Activated naive CD4-positive, alpha-beta T cell treated with anti-CD3 and anti-CD28 coated beads, Interleukin-2, amount 50 U/mL, for 72 hours (primary cell): ENCODE results near the gene CBFA2T2. TPM values are rescaled to one million over a fixed set of nuclear protein-coding genes. Genes with fewer than 3 reads are reported as not detected.
A peak's percentile ranks its signal among the peaks of the same experiment; 100 is the strongest.
"Not testable (repeated sequence)": the region's sequence is repeated elsewhere in the genome, so short reads cannot be mapped to it uniquely, and the experiment has no call there.

Experiments used
- ATAC-seq, 2 donors: fragments of 150-1000 bp; cut with Tn5 transposase; 2 replicates each; pipeline ENCODE4 v1.10.0; 2021; ENCODE audit warnings: mild to moderate bottlenecking in 2 of 2, moderate library complexity in 2 of 2
- DNase-seq, 2 donors: peaks; one replicate each; pipeline ENCODE4 v3.0.0; 2021 to 2022; ENCODE audit warnings: low spot score in 2 of 2
- H3K27ac Mint-ChIP-seq, 2 donors: one replicate each; pipeline ENCODE4 v1.8.0; 2022; ENCODE audit warnings: mild to moderate bottlenecking in 2 of 2, mixed read lengths in 2 of 2
- H3K36me3 Mint-ChIP-seq, 2 donors: one replicate each; pipeline ENCODE4 v1.8.0; 2022; ENCODE audit warnings: mixed read lengths in 2 of 2
- H3K9me3 Mint-ChIP-seq, 2 donors: one replicate each; pipeline ENCODE4 v1.8.0; 2022; ENCODE audit warnings: mixed read lengths in 2 of 2
- total RNA-seq, 2 donors: library from RNA; stranded (reverse); gene quantifications; one replicate each; pipeline ENCODE4 v1.2.3, GENCODE V29; 2022

The CBFA2T2 gene
- total RNA-seq, 2 donors from 2014 or later, result 13.7 to 16.3 TPM

GRCh38 chr20:33521461-33521860 lies 31.6 kb downstream of the CBFA2T2 start:
- ATAC-seq, result no peak
- no peak for DNase-seq
- H3K27ac Mint-ChIP-seq, result no peak overlapping the region
- no peaks in the 10 kb centered on the region for H3K36me3 Mint-ChIP-seq
- H3K9me3 Mint-ChIP-seq, result no peaks in the 10 kb centered on the region

GRCh38 chr20:33522256-33522820 lies 32.4 kb downstream of the CBFA2T2 start:
- Mint-ChIP-seq H3K36me3 (no peaks in the 10 kb centered on the region), H3K9me3 (no peaks in the 10 kb centered on the region), H3K27ac (no peak overlapping the region)
- ATAC-seq (peak; percentile 52 to 79), DNase-seq (peak in 1 of 2 donors; percentile 7)

- Mint-ChIP-seq H3K27ac (no peak overlapping the region), H3K9me3 (no peaks in the 10 kb centered on the region), H3K36me3 (no peaks in the 10 kb centered on the region)
- DNase-seq (no peak), ATAC-seq (no peak)
Measured at GRCh38 chr20:33524261-33524660, 34.4 kb downstream of the CBFA2T2 start.

GRCh38 chr20:33526769-33527168 lies 36.9 kb downstream of the CBFA2T2 start:
- no peak for DNase-seq
- no peaks in the 10 kb centered on the region for H3K9me3 Mint-ChIP-seq
- H3K36me3 Mint-ChIP-seq, result no peaks in the 10 kb centered on the region
- no peak overlapping the region for H3K27ac Mint-ChIP-seq
- no peak for ATAC-seq

GRCh38 chr20:33531047-33531877 lies 41.4 kb downstream of the CBFA2T2 start:
- no peaks in the 10 kb centered on the region for H3K9me3 Mint-ChIP-seq
- no peak overlapping the region for H3K27ac Mint-ChIP-seq
- no peak for DNase-seq
- no peaks in the 10 kb centered on the region for H3K36me3 Mint-ChIP-seq
- peak in 1 of 2 donors; percentile 18 for ATAC-seq

GRCh38 chr20:33531885-33532284 lies 42.0 kb downstream of the CBFA2T2 start:
- no peaks in the 10 kb centered on the region for H3K36me3 Mint-ChIP-seq
- H3K9me3 Mint-ChIP-seq, result no peaks in the 10 kb centered on the region
- ATAC-seq (no peak), DNase-seq (no peak)
- H3K27ac Mint-ChIP-seq, result no peak overlapping the region

- Mint-ChIP-seq H3K27ac (no peak overlapping the region), H3K9me3 (no peaks in the 10 kb centered on the region), H3K36me3 (peaks cover 0 to 10% of the 10 kb centered on the region in 2 donors)
- ATAC-seq (no peak), DNase-seq (no peak)
Measured at GRCh38 chr20:33532753-33533459, 43.0 kb downstream of the CBFA2T2 start.

GRCh38 chr20:33535717-33536116 lies 45.8 kb downstream of the CBFA2T2 start:
- DNase-seq, H3K36me3 Mint-ChIP-seq, H3K27ac Mint-ChIP-seq, H3K9me3 Mint-ChIP-seq, ATAC-seq: not testable (repeated sequence)

GRCh38 chr20:33537608-33538007 lies 47.7 kb downstream of the CBFA2T2 start:
- DNase-seq (no peak), ATAC-seq (no peak)
- H3K9me3 Mint-ChIP-seq, result no peaks in the 10 kb centered on the region
- H3K27ac Mint-ChIP-seq, result peak overlapping the region in 1 of 2 donors; percentile 44
- H3K36me3 Mint-ChIP-seq, result peaks cover 0 to 10% of the 10 kb centered on the region in 2 donors

GRCh38 chr20:33539129-33539528 lies 49.2 kb downstream of the CBFA2T2 start:
- DNase-seq, result no peak
- Mint-ChIP-seq H3K36me3 (peaks cover 0 to 10% of the 10 kb centered on the region in 2 donors), H3K9me3 (no peaks in the 10 kb centered on the region), H3K27ac (no peak overlapping the region)
- ATAC-seq, result no peak

- peaks cover 0 to 10% of the 10 kb centered on the region in 2 donors for H3K36me3 Mint-ChIP-seq
- no peak overlapping the region for H3K27ac Mint-ChIP-seq
- no peaks in the 10 kb centered on the region for H3K9me3 Mint-ChIP-seq
- DNase-seq, result no peak
- no peak for ATAC-seq
Measured at GRCh38 chr20:33540427-33540826, 50.5 kb downstream of the CBFA2T2 start.

GRCh38 chr20:33541074-33541473 lies 51.2 kb downstream of the CBFA2T2 start:
- peaks cover 0 to 10% of the 10 kb centered on the region in 2 donors for H3K36me3 Mint-ChIP-seq
- ATAC-seq (no peak), DNase-seq (no peak)
- no peaks in the 10 kb centered on the region for H3K9me3 Mint-ChIP-seq
- H3K27ac Mint-ChIP-seq, result no peak overlapping the region

GRCh38 chr20:33541797-33542196 lies 51.9 kb downstream of the CBFA2T2 start:
- Mint-ChIP-seq H3K27ac (no peak overlapping the region), H3K36me3 (peaks cover 0 to 10% of the 10 kb centered on the region in 2 donors), H3K9me3 (no peaks in the 10 kb centered on the region)
- ATAC-seq, result no peak
- no peak for DNase-seq

- no peaks in the 10 kb centered on the region for H3K9me3 Mint-ChIP-seq
- no peak overlapping the region for H3K27ac Mint-ChIP-seq
- no peaks in the 10 kb centered on the region for H3K36me3 Mint-ChIP-seq
- DNase-seq (no peak), ATAC-seq (no peak)
Measured at GRCh38 chr20:33545763-33546162, 55.9 kb downstream of the CBFA2T2 start.

GRCh38 chr20:33549229-33549999 lies 59.5 kb downstream of the CBFA2T2 start:
- ATAC-seq, result no peak
- Mint-ChIP-seq H3K9me3 (no peaks in the 10 kb centered on the region), H3K27ac (no peak overlapping the region), H3K36me3 (peaks cover 0 to 7% of the 10 kb centered on the region in 2 donors)
- no peak for DNase-seq

- ATAC-seq, result no peak
- H3K36me3 Mint-ChIP-seq, result peaks cover 0 to 7% of the 10 kb centered on the region in 2 donors
- H3K9me3 Mint-ChIP-seq, result no peaks in the 10 kb centered on the region
- no peak for DNase-seq
- no peak overlapping the region for H3K27ac Mint-ChIP-seq
Measured at GRCh38 chr20:33551778-33552177, 61.9 kb downstream of the CBFA2T2 start.

- Mint-ChIP-seq H3K27ac (no peak overlapping the region), H3K36me3 (peaks cover 0 to 12% of the 10 kb centered on the region in 2 donors), H3K9me3 (no peaks in the 10 kb centered on the region)
- DNase-seq (no peak), ATAC-seq (no peak)
Measured at GRCh38 chr20:33552519-33552918, 62.6 kb downstream of the CBFA2T2 start.
